ENCODE measurements around the gene AQR. TPM values are rescaled to one million over a fixed set of nuclear protein-coding genes. Genes with fewer than 3 reads are reported as not detected.

Gene AQR
- total and polyA plus RNA-seq, 8 donors = 4.9 to 15.7 (median 8.1) TPM

DNA sequence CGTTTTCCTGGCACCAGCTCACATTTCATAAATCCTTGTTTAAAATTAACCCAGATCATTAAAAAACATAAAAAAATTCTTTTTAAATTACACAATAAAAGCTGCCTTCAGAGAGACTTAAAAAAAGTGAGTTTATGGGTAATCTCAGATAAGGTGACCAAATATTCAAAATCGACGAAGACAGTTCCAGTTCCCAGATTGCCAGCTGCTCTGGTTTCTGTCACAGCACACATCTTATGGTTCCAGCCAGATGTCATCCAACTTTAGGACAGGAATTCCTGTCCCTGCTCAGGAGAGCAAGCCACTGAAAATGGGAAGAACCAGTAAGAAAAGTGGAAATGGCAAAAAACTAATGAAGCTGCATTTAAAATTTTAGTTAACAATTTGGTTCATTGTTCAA, 34.4 kb upstream of the AQR start:
- no peak overlapping the region for H3K4me3 ChIP-seq
- DNase-seq (no peak), ATAC-seq (no peak), FAIRE-seq (no peak)
- no peaks in the 10 kb centered on the region for H3K36me3 ChIP-seq
- peaks cover 0 to 6% (median 0%) of the 10 kb centered on the region in 3 donors for H3K4me1 ChIP-seq
- WGBS, 2 donors = 13 to 23% methylated on average over 3 of the region's 3 CpGs
- no peaks in the 10 kb centered on the region for H3K9me3 ChIP-seq
- TF ChIP-seq, protein P1, sequence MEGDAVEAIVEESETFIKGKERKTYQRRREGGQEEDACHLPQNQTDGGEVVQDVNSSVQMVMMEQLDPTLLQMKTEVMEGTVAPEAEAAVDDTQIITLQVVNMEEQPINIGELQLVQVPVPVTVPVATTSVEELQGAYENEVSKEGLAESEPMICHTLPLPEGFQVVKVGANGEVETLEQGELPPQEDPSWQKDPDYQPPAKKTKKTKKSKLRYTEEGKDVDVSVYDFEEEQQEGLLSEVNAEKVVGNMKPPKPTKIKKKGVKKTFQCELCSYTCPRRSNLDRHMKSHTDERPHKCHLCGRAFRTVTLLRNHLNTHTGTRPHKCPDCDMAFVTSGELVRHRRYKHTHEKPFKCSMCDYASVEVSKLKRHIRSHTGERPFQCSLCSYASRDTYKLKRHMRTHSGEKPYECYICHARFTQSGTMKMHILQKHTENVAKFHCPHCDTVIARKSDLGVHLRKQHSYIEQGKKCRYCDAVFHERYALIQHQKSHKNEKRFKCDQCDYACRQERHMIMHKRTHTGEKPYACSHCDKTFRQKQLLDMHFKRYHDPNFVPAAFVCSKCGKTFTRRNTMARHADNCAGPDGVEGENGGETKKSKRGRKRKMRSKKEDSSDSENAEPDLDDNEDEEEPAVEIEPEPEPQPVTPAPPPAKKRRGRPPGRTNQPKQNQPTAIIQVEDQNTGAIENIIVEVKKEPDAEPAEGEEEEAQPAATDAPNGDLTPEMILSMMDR (IDR thresholded peaks at IDR 0.05) = no peak
- H3K27ac ChIP-seq = no peak overlapping the region
- no peaks in the 10 kb centered on the region for H3K27me3 ChIP-seq
- intact Hi-C loops (cut with DNase I) = no loop called here

DNA sequence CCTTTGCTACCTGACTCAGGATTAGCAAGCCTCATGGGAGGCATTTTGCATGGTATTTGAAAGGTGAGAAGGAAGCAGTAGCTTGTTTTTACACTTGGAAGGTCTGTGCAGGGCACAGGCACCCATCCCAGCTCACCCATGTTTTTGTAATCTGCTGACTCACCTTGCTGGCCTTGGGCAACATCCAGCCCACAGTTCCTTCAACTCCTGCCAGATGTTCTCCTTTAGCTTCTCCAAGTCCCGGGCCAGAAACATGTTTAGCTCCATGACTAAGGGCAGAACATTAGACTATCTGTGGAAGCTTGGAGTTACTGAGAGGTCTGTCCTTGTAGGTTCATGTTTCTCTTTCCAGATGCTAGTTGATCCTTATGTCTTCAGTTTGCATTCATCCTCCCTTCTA, 31.0 kb upstream of the AQR start:
- DNase-seq (peak in 4 of 6 donors; percentile 38 to 74 (median 52)), ATAC-seq (peak; percentile 87 to 99 (median 91)), FAIRE-seq (no peak)
- Histone ChIP-seq H3K36me3 (no peaks in the 10 kb centered on the region), H3K27me3 (no peaks in the 10 kb centered on the region), H3K27ac (no peak overlapping the region), H3K4me1 (peaks cover 0 to 6% (median 0%) of the 10 kb centered on the region in 3 donors), H3K9me3 (no peaks in the 10 kb centered on the region), H3K4me3 (no peak overlapping the region)
- intact Hi-C loops (cut with DNase I) = no loop called here
- WGBS, 2 donors = 15 to 45% methylated on average over 1 of the region's 1 CpG
- TF ChIP-seq, protein P1 (IDR thresholded peaks at IDR 0.05) = no peak

DNA sequence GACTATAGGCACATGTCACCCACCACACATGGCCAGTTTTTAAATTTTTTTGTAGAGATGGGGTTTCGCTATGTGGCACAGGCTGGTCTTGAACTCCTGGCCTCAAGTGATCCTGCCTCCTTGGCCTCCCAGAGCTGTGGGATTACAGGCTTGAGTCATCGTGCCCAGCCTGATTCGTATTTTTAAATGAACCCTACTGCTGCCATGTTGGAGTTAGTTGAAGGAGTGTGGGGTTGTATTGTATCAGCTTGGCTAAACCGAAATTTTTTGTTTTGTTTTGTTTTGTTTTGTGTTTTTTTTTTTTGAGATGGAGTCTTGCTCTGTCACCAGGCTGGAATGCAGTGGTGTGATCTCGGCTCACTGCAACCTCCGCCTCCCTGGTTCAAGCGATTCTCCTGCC, 30.4 kb upstream of the AQR start:
- no peak for FAIRE-seq
- Histone ChIP-seq H3K27me3 (no peaks in the 10 kb centered on the region), H3K4me1 (peaks cover 0 to 6% (median 0%) of the 10 kb centered on the region in 3 donors), H3K27ac (no peak overlapping the region), H3K9me3 (no peaks in the 10 kb centered on the region), H3K36me3 (no peaks in the 10 kb centered on the region), H3K4me3 (no peak overlapping the region)
- WGBS, 2 donors = 85 to 94% methylated on average over 7 of the region's 7 CpGs
- ATAC-seq = no peak
- TF ChIP-seq, protein P1 (IDR thresholded peaks at IDR 0.05) = no peak
- intact Hi-C loops (cut with DNase I) = no loop called here
- DNase-seq = no peak

DNA sequence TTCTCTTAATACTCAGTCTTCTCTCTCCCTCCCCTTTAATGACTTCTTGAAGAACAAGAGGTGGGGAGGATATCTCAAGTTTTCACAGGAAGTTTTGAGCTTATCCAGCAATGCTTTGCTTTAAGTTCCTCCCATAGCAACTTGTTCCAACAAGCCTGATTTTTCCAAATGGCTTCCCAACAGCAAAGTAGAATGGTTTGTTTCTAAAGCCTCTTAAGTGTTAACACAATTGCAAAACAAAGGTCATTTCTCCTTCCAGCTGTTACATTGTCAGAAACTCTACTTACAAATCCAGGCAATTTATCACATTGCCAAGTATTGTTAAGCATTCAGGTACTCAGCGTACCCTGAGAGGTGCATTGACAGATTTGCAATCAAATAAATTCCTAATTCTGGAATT, 25.4 kb upstream of the AQR start:
- Histone ChIP-seq H3K36me3 (no peaks in the 10 kb centered on the region), H3K4me1 (no peaks in the 10 kb centered on the region), H3K27ac (no peak overlapping the region), H3K27me3 (no peaks in the 10 kb centered on the region), H3K4me3 (no peak overlapping the region), H3K9me3 (no peaks in the 10 kb centered on the region)
- ATAC-seq (no peak), FAIRE-seq (no peak), DNase-seq (no peak)
- intact Hi-C loops (cut with DNase I) = no loop called here
- WGBS, 2 donors = 64 to 68% methylated on average over 1 of the region's 1 CpG
- TF ChIP-seq, protein P1 (IDR thresholded peaks at IDR 0.05) = no peak

DNA sequence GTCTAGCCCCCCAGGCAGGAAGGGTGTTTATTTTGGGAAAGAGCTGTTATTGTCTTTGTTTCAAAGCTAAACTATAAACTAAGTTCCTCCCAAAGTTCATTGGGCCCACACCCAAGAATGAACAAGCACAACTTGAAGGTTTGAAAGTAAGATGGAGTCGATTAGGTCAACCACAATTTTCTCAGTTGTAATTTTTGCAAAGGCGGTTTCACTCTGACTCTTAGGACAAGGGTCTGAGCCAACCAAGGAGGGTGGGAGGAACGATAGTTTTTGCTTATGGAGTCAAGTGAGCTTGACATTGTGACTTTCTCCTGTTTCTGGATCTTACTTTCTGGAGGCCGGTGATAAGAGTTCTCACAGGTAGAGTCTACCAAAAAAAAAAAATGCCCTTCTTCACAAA, 24.3 kb upstream of the AQR start:
- Histone ChIP-seq H3K4me3 (no peak overlapping the region), H3K27me3 (no peaks in the 10 kb centered on the region), H3K36me3 (no peaks in the 10 kb centered on the region), H3K4me1 (peaks cover 0 to 5% (median 3%) of the 10 kb centered on the region in 3 donors), H3K27ac (no peak overlapping the region), H3K9me3 (no peaks in the 10 kb centered on the region)
- TF ChIP-seq, protein P1 (IDR thresholded peaks at IDR 0.05) = no peak
- WGBS, 2 donors = 75 to 81% methylated on average over 4 of the region's 4 CpGs
- DNase-seq (no peak), FAIRE-seq (no peak), ATAC-seq (no peak)
- intact Hi-C loops (cut with DNase I) = no loop called here

Data from pancreas (tissue), 10 donors.